ENCODE data around the gene TCERG1L.

GRCh38 chr10:131132681-131133080 is 178.8 kb downstream of the TCERG1L start:
- no peak for TF ChIP-seq POLR2A (IDR thresholded peaks at IDR 0.05)
- TF ChIP-seq, protein P1, sequence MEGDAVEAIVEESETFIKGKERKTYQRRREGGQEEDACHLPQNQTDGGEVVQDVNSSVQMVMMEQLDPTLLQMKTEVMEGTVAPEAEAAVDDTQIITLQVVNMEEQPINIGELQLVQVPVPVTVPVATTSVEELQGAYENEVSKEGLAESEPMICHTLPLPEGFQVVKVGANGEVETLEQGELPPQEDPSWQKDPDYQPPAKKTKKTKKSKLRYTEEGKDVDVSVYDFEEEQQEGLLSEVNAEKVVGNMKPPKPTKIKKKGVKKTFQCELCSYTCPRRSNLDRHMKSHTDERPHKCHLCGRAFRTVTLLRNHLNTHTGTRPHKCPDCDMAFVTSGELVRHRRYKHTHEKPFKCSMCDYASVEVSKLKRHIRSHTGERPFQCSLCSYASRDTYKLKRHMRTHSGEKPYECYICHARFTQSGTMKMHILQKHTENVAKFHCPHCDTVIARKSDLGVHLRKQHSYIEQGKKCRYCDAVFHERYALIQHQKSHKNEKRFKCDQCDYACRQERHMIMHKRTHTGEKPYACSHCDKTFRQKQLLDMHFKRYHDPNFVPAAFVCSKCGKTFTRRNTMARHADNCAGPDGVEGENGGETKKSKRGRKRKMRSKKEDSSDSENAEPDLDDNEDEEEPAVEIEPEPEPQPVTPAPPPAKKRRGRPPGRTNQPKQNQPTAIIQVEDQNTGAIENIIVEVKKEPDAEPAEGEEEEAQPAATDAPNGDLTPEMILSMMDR (IDR thresholded peaks at IDR 0.05), result no peak
